ENCODE data around the gene ULBP2. TPM values are rescaled to one million over a fixed set of nuclear protein-coding genes. Genes with fewer than 3 reads are reported as not detected.

Gene ULBP2
- total RNA-seq, 1 experiment from 2014 or later: not detected

DNA sequence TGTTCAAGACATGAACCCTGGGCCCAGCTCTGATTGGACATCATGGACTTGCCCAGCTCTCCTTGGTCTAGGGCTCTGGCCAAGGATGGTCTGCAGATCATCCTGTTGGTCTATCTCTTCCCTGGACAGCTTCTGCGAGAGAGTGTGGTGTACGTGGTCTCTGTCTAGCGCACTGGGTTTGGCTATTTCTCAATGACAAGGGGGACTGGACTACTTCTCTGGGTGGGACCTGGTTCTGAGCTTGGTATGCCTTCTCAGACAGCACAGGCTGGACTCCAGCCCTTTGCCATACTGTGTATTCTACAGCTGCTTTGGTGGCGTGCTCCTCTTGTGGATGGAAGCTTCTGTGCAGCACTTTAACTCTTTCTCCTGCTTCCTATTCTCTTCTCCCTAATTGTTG, 35.4 kb upstream of the ULBP2 start:
- Mint-ChIP-seq H3K27ac (peak overlapping the region in 1 of 3 experiments; percentile 63; a peak in 1 of 7 replicates), H3K9me3 (peaks cover 31 to 40% of the 10 kb centered on the region in 2 experiments), H3K27me3 (ENCODE audit: low read depth) (peaks cover 27% of the 10 kb centered on the region), H3K36me3 (ENCODE audit: insufficient read depth in 1 of 3, low read depth in 3 of 3) (peaks cover 5 to 7% (median 5%) of the 10 kb centered on the region in 3 experiments; a peak in 5 of 7 replicates), H3K4me3 (no peak overlapping the region), H3K4me1 (peaks cover 0 to 7% of the 10 kb centered on the region in 2 experiments; a peak in 1 of 4 replicates)
- Histone ChIP-seq H3K23ac (ENCODE audit: insufficient read length, low read depth, low read length) (no peak overlapping the region), H2BK120ac (ENCODE audit: low read depth, low read length, poor library complexity, severe bottlenecking) (no peak overlapping the region), H2BK20ac (ENCODE audit: low read depth, low read length, poor library complexity, severe bottlenecking) (no peak overlapping the region), H3K4me2 (ENCODE audit: insufficient read depth, insufficient read length, low read length) (no peak overlapping the region), H3K4ac (ENCODE audit: low read depth, low read length) (no peak overlapping the region), H3K27ac (ENCODE audit: insufficient read length, low read depth, low read length) (no peak overlapping the region), H3K79me2 (ENCODE audit: insufficient read depth, low read length) (no peaks in the 10 kb centered on the region), H3K14ac (ENCODE audit: insufficient read depth, low read length) (no peak overlapping the region), H3K56ac (ENCODE audit: insufficient read length, low read depth, low read length) (no peak overlapping the region), H3K27me3 (ENCODE audit: insufficient read depth, low read length) (no peaks in the 10 kb centered on the region), H2BK5ac (ENCODE audit: insufficient read length, low read length) (no peak overlapping the region), H3K9ac (ENCODE audit: extremely low read depth, insufficient read length, low read length) (no peak overlapping the region), H3T11ph (ENCODE audit: low read length) (no peak overlapping the region), H2AFZ (ENCODE audit: low read length) (no peak overlapping the region), H2BK12ac (ENCODE audit: insufficient read length, low read depth, low read length) (no peak overlapping the region), H4K8ac (replicated peaks; ENCODE audit: insufficient read length, low read depth, low read length) (no peak overlapping the region), H4K91ac (ENCODE audit: insufficient read length, low read depth, low read length) (no peak overlapping the region), H2AK5ac (ENCODE audit: insufficient read length, low read length) (no peak overlapping the region), H4K20me1 (ENCODE audit: control insufficient read depth, insufficient read depth, insufficient read length) (no peaks in the 10 kb centered on the region), H3K4me1 (ENCODE audit: insufficient read depth, low read length) (no peaks in the 10 kb centered on the region), H3K9me3 (ENCODE audit: control insufficient read depth, low read depth, low read length) (no peaks in the 10 kb centered on the region), H2BK15ac (ENCODE audit: low read depth, low read length) (no peak overlapping the region), H3K79me1 (ENCODE audit: insufficient read depth, low read depth, low read length, poor library complexity, severe bottlenecking) (no peaks in the 10 kb centered on the region), H3K23me2 (ENCODE audit: insufficient read length, low read depth, low read length, poor library complexity, severe bottlenecking) (no peaks in the 10 kb centered on the region), H3K18ac (ENCODE audit: insufficient read length, low read depth, low read length) (no peak overlapping the region), H4K5ac (ENCODE audit: insufficient read length, low read depth, low read length) (no peak overlapping the region)
- no peak for DNase-seq
- TF ChIP-seq, protein P1, sequence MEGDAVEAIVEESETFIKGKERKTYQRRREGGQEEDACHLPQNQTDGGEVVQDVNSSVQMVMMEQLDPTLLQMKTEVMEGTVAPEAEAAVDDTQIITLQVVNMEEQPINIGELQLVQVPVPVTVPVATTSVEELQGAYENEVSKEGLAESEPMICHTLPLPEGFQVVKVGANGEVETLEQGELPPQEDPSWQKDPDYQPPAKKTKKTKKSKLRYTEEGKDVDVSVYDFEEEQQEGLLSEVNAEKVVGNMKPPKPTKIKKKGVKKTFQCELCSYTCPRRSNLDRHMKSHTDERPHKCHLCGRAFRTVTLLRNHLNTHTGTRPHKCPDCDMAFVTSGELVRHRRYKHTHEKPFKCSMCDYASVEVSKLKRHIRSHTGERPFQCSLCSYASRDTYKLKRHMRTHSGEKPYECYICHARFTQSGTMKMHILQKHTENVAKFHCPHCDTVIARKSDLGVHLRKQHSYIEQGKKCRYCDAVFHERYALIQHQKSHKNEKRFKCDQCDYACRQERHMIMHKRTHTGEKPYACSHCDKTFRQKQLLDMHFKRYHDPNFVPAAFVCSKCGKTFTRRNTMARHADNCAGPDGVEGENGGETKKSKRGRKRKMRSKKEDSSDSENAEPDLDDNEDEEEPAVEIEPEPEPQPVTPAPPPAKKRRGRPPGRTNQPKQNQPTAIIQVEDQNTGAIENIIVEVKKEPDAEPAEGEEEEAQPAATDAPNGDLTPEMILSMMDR (conservative IDR thresholded peaks at IDR 0.05): no peak
- no CpG with 5 or more reads among the region's 4 CpGs for WGBS (ENCODE audit: extremely low coverage, insufficient read length, low lambda C conversion rate)

Measured in H9 (cell line).